IPS DF 4.7 (cell line): ENCODE data around the gene CALML3.
"Not testable (repeated sequence)": the region's sequence is repeated elsewhere in the genome, so short reads cannot be mapped to it uniquely, and the experiment has no call there.

ENCODE experiments used
- DNase-seq: peaks from one replicate; pipeline ENCODE4 v3.0.0-alpha.2; 2013; ENCODE audit warnings: low spot score; ENCODE audit errors: extremely low read depth

Gene CALML3

GRCh38 chr10:5553400-5554170 is 28.8 kb downstream of the CALML3 start:
- no peak for DNase-seq

GRCh38 chr10:5555021-5555510 is 30.3 kb downstream of the CALML3 start:
- no peak for DNase-seq

GRCh38 chr10:5555881-5556280 is 31.1 kb downstream of the CALML3 start:
- no peak for DNase-seq

GRCh38 chr10:5556576-5556975 is 31.8 kb downstream of the CALML3 start:
- DNase-seq, result no peak

GRCh38 chr10:5557040-5557721 is 32.4 kb downstream of the CALML3 start:
- no peak for DNase-seq

GRCh38 chr10:5557799-5558771 is 33.3 kb downstream of the CALML3 start:
- no peak for DNase-seq

GRCh38 chr10:5559022-5559421 is 34.3 kb downstream of the CALML3 start:
- not testable (repeated sequence) for DNase-seq

- DNase-seq, result no peak
These were observed 34.9 kb downstream of the CALML3 start for GRCh38 chr10:5559642-5560141.

- no peak for DNase-seq
These were observed 35.5 kb downstream of the CALML3 start for GRCh38 chr10:5560142-5560816.

GRCh38 chr10:5560817-5561703 is 36.3 kb downstream of the CALML3 start:
- DNase-seq, result no peak

- DNase-seq, result no peak
These were observed 37.2 kb downstream of the CALML3 start for GRCh38 chr10:5561704-5562645.

GRCh38 chr10:5563321-5563961 is 38.7 kb downstream of the CALML3 start:
- no peak for DNase-seq

- DNase-seq, result no peak
These were observed 39.3 kb downstream of the CALML3 start for GRCh38 chr10:5563991-5564536.

GRCh38 chr10:5564537-5565204 is 39.9 kb downstream of the CALML3 start:
- DNase-seq, result no peak

GRCh38 chr10:5565205-5565545 is 40.4 kb downstream of the CALML3 start:
- no peak for DNase-seq

GRCh38 chr10:5565671-5566581 is 41.2 kb downstream of the CALML3 start:
- no peak for DNase-seq
